ACC112 (cell line): ENCODE measurements around the gene MYO10.

Experiments used
- H2AFZ ChIP-seq: fragments of 200-600 bp; sonication (generic); one replicate; pipeline ENCODE4 v1.6.0; 2017; ENCODE audit warnings: antibody characterized with exemption, low read length; ENCODE audit not compliant: unreplicated experiment
- H3K27ac ChIP-seq: fragments of 200-600 bp; sonication (generic); 2 replicates; pipeline ENCODE4 v1.5.1; 2014; ENCODE audit warnings: low read depth, mild to moderate bottlenecking, antibody characterized with exemption, low read length, moderate library complexity
- H3K27me3 ChIP-seq: fragments of 200-600 bp; sonication (generic); 2 replicates; pipeline ENCODE4 v1.6.1; 2014; ENCODE audit warnings: mild to moderate bottlenecking, antibody characterized with exemption, low read length, moderate library complexity, mixed read lengths; ENCODE audit not compliant: insufficient read depth
- H3K36me3 ChIP-seq: fragments of 200-600 bp; sonication (generic); 2 replicates; pipeline ENCODE4 v1.6.1; 2016; ENCODE audit warnings: mild to moderate bottlenecking, antibody characterized with exemption, low read length, moderate library complexity, mixed read lengths; ENCODE audit not compliant: insufficient read depth
- H3K4me1 ChIP-seq: fragments of 200-600 bp; sonication (generic); one replicate; pipeline ENCODE4 v1.6.1; 2016; ENCODE audit warnings: low read length, mixed read lengths; ENCODE audit not compliant: insufficient read depth, unreplicated experiment, control insufficient read depth
- H3K4me3 ChIP-seq: fragments of 200-600 bp; sonication (generic); 2 replicates; pipeline ENCODE4 v1.5.1; 2014; ENCODE audit warnings: mild to moderate bottlenecking, low read depth, low read length
- H3K79me2 ChIP-seq: fragments of 200-600 bp; sonication (generic); one replicate; pipeline ENCODE4 v1.6.0; 2016; ENCODE audit warnings: low read length; ENCODE audit not compliant: control insufficient read depth, unreplicated experiment, insufficient read depth

Gene MYO10

GRCh38 chr5:16970826-16971225 is 34.7 kb upstream of the MYO10 start:
- Histone ChIP-seq H3K79me2 (no peaks in the 10 kb centered on the region), H3K27ac (no peak overlapping the region), H3K4me1 (no peaks in the 10 kb centered on the region), H3K27me3 (no peaks in the 10 kb centered on the region), H3K4me3 (no peak overlapping the region), H3K36me3 (no peaks in the 10 kb centered on the region), H2AFZ (no peak overlapping the region)

- no peak overlapping the region for H2AFZ ChIP-seq
- no peaks in the 10 kb centered on the region for H3K79me2 ChIP-seq
- no peak overlapping the region for H3K27ac ChIP-seq
- H3K36me3 ChIP-seq, result no peaks in the 10 kb centered on the region
- no peak overlapping the region for H3K4me3 ChIP-seq
- H3K27me3 ChIP-seq, result no peaks in the 10 kb centered on the region
- no peaks in the 10 kb centered on the region for H3K4me1 ChIP-seq
Observed at GRCh38 chr5:16970260-16970659, 34.2 kb upstream of the MYO10 start.

- H3K4me1 ChIP-seq, result no peaks in the 10 kb centered on the region
- no peaks in the 10 kb centered on the region for H3K27me3 ChIP-seq
- H3K4me3 ChIP-seq, result no peak overlapping the region
- H2AFZ ChIP-seq, result no peak overlapping the region
- H3K36me3 ChIP-seq, result no peaks in the 10 kb centered on the region
- no peaks in the 10 kb centered on the region for H3K79me2 ChIP-seq
- no peak overlapping the region for H3K27ac ChIP-seq
Observed at GRCh38 chr5:16965581-16965980, 29.5 kb upstream of the MYO10 start.

- Histone ChIP-seq H3K4me3 (no peak overlapping the region), H3K79me2 (no peaks in the 10 kb centered on the region), H3K36me3 (no peaks in the 10 kb centered on the region), H3K27me3 (no peaks in the 10 kb centered on the region), H2AFZ (no peak overlapping the region), H3K4me1 (no peaks in the 10 kb centered on the region), H3K27ac (no peak overlapping the region)
Observed at GRCh38 chr5:16963821-16964220, 27.7 kb upstream of the MYO10 start.

GRCh38 chr5:16961131-16961530 is 25.0 kb upstream of the MYO10 start:
- Histone ChIP-seq H3K36me3 (no peaks in the 10 kb centered on the region), H3K4me1 (peaks cover 10% of the 10 kb centered on the region), H3K4me3 (no peak overlapping the region), H3K27ac (no peak overlapping the region), H3K27me3 (no peaks in the 10 kb centered on the region), H2AFZ (no peak overlapping the region), H3K79me2 (no peaks in the 10 kb centered on the region)

- Histone ChIP-seq H3K4me3 (no peak overlapping the region), H3K79me2 (no peaks in the 10 kb centered on the region), H3K27me3 (no peaks in the 10 kb centered on the region), H3K36me3 (no peaks in the 10 kb centered on the region), H3K4me1 (peaks cover 10% of the 10 kb centered on the region), H2AFZ (peak overlapping the region; percentile 37), H3K27ac (peak overlapping the region; percentile 84)
Observed at GRCh38 chr5:16957304-16958196, 21.5 kb upstream of the MYO10 start.

- Histone ChIP-seq H3K27me3 (no peaks in the 10 kb centered on the region), H3K36me3 (no peaks in the 10 kb centered on the region), H2AFZ (no peak overlapping the region), H3K79me2 (no peaks in the 10 kb centered on the region), H3K4me3 (no peak overlapping the region), H3K27ac (no peak overlapping the region), H3K4me1 (peaks cover 10% of the 10 kb centered on the region)
Observed at GRCh38 chr5:16953729-16954128, 17.6 kb upstream of the MYO10 start.

GRCh38 chr5:16952968-16953671 is 17.0 kb upstream of the MYO10 start:
- Histone ChIP-seq H3K79me2 (no peaks in the 10 kb centered on the region), H2AFZ (no peak overlapping the region), H3K27ac (no peak overlapping the region), H3K36me3 (no peaks in the 10 kb centered on the region), H3K4me1 (peaks cover 8% of the 10 kb centered on the region), H3K4me3 (no peak overlapping the region), H3K27me3 (no peaks in the 10 kb centered on the region)

- H3K27me3 ChIP-seq, result no peaks in the 10 kb centered on the region
- no peaks in the 10 kb centered on the region for H3K79me2 ChIP-seq
- no peak overlapping the region for H2AFZ ChIP-seq
- no peak overlapping the region for H3K4me3 ChIP-seq
- no peaks in the 10 kb centered on the region for H3K36me3 ChIP-seq
- H3K27ac ChIP-seq, result no peak overlapping the region
- no peaks in the 10 kb centered on the region for H3K4me1 ChIP-seq
Observed at GRCh38 chr5:16946725-16947124, 10.6 kb upstream of the MYO10 start.

- H3K27ac ChIP-seq, result no peak overlapping the region
- no peaks in the 10 kb centered on the region for H3K27me3 ChIP-seq
- H3K36me3 ChIP-seq, result no peaks in the 10 kb centered on the region
- no peak overlapping the region for H3K4me3 ChIP-seq
- H3K79me2 ChIP-seq, result no peaks in the 10 kb centered on the region
- no peak overlapping the region for H2AFZ ChIP-seq
- no peaks in the 10 kb centered on the region for H3K4me1 ChIP-seq
Observed at GRCh38 chr5:16944816-16945562, 8.9 kb upstream of the MYO10 start.
